Muscle layer of duodenum (tissue), 2 donors: ENCODE results near the gene IP6K1.

ENCODE experiments used
- H3K27ac ChIP-seq: one replicate; pipeline ENCODE4 v1.7.0; 2013; ENCODE audit warnings: mild to moderate bottlenecking, low read length
- H3K27me3 ChIP-seq: one replicate; pipeline ENCODE4 v1.7.0; 2013; ENCODE audit warnings: low read depth, mild to moderate bottlenecking, control low read depth, low read length
- H3K36me3 ChIP-seq, 2 donors: one replicate each; pipeline ENCODE4 v1.7.0; 2013; ENCODE audit warnings: low read length in 2 of 2, control low read depth in 1 of 2, mild to moderate bottlenecking in 1 of 2; ENCODE audit not compliant: insufficient read depth in 2 of 2, control insufficient read depth in 1 of 2
- H3K4me1 ChIP-seq, 2 donors: one replicate each; pipeline ENCODE4 v1.7.0; 2013; ENCODE audit warnings: low read length in 2 of 2, mild to moderate bottlenecking in 2 of 2, control low read depth in 1 of 2, moderate library complexity in 1 of 2; ENCODE audit not compliant: insufficient read depth in 2 of 2, control insufficient read depth in 1 of 2
- H3K4me3 ChIP-seq, 2 donors: one replicate each; pipeline ENCODE4 v1.7.0; 2013; ENCODE audit warnings: low read length in 2 of 2, low read depth in 1 of 2, mild to moderate bottlenecking in 1 of 2
- H3K9me3 ChIP-seq, 2 donors: one replicate each; pipeline ENCODE4 v1.7.0; 2013; ENCODE audit warnings: low read length in 2 of 2, control low read depth in 1 of 2, mild to moderate bottlenecking in 1 of 2; ENCODE audit not compliant: control insufficient read depth in 1 of 2
- donor health status: healthy.

Gene IP6K1

GRCh38 chr3:49804141-49805041 is 18.0 kb upstream of the IP6K1 start:
- Histone ChIP-seq H3K36me3 (peaks cover 7 to 11% of the 10 kb centered on the region in 2 donors), H3K4me1 (peaks cover 10 to 60% of the 10 kb centered on the region in 2 donors), H3K27ac (no peak overlapping the region), H3K9me3 (no peaks in the 10 kb centered on the region), H3K4me3 (peak overlapping the region; percentile 55 to 87), H3K27me3 (no peaks in the 10 kb centered on the region)

DNA sequence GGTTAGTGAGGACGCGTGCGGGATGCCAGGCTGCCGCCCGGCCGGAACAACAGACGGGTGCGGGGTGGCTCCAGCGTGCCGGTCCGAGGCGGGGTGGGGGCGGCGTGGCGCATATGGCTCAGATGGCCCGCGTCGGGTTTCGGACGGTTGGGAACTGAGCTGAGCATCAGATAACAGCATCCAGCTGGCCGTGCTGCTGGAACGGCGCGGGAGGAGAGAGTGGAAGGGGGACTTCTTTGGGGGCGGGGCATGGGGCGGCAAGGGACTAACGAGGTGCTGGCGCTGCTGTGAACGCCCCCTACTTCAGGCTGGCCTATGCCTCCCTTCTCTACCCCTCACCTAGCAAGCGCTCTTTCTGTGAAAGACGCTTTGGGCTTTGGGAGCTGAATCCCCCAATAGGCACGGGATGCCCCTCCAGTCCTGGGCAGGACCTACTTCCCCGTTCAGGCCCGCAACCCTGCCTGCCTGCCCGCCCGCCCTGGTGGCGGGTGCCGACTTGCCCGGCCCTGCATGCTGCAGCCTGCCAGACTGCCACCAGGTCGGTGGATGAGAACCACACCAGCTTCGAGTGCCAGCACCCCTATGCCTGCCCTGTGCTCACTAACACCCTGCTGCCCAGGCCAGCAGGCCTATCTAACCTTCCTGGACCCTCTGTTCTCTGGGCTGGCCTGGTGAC is 17.3 kb upstream of the IP6K1 start:
- H3K4me3 ChIP-seq = peak overlapping the region; percentile 55 to 87
- peaks cover 10 to 56% of the 10 kb centered on the region in 2 donors for H3K4me1 ChIP-seq
- H3K27me3 ChIP-seq = no peaks in the 10 kb centered on the region
- no peak overlapping the region for H3K27ac ChIP-seq
- no peaks in the 10 kb centered on the region for H3K9me3 ChIP-seq
- H3K36me3 ChIP-seq = peaks cover 3 to 4% of the 10 kb centered on the region in 2 donors

GRCh38 chr3:49802719-49803464 is 16.6 kb upstream of the IP6K1 start, which contains the start of gene INKA1:
Gene INKA1, plus strand, starts transcription at chr3:49803261. Its CDS starts 132 bp downstream, at chr3:49803393.
- Histone ChIP-seq H3K27me3 (no peaks in the 10 kb centered on the region), H3K4me3 (peak within 1 kb of the TSS; percentile 73 to 87), H3K4me1 (peaks cover 10 to 52% of the 10 kb centered on the region in 2 donors), H3K27ac (peak within 1 kb of the TSS; percentile 23), H3K9me3 (no peaks in the 10 kb centered on the region), H3K36me3 (no peaks in the 10 kb centered on the region)

- Histone ChIP-seq H3K36me3 (no peaks in the 10 kb centered on the region), H3K4me3 (no peak overlapping the region)
Observed at GRCh38 chr3:49801160-49801559, 14.8 kb upstream of the IP6K1 start.

GRCh38 chr3:49799761-49800160 is 13.4 kb upstream of the IP6K1 start, which contains the start of gene CDHR4:
Gene CDHR4, minus strand, starts transcription at chr3:49799873. Its CDS starts 61 bp downstream, at chr3:49799812.
- no peaks in the 10 kb centered on the region for H3K27me3 ChIP-seq
- no peaks in the 10 kb centered on the region for H3K36me3 ChIP-seq
- H3K4me1 ChIP-seq = peaks cover 0 to 22% of the 10 kb centered on the region in 2 donors
- H3K27ac ChIP-seq = no peak within 1 kb of the TSS
- H3K9me3 ChIP-seq = no peaks in the 10 kb centered on the region
- H3K4me3 ChIP-seq = no peak within 1 kb of the TSS

More at GRCh38 chr3:49801160-49801559, 14.8 kb upstream of the IP6K1 start:
- Histone ChIP-seq H3K27ac (no peak overlapping the region), H3K4me1 (peaks cover 0 to 34% of the 10 kb centered on the region in 2 donors), H3K27me3 (no peaks in the 10 kb centered on the region), H3K9me3 (no peaks in the 10 kb centered on the region)

DNA sequence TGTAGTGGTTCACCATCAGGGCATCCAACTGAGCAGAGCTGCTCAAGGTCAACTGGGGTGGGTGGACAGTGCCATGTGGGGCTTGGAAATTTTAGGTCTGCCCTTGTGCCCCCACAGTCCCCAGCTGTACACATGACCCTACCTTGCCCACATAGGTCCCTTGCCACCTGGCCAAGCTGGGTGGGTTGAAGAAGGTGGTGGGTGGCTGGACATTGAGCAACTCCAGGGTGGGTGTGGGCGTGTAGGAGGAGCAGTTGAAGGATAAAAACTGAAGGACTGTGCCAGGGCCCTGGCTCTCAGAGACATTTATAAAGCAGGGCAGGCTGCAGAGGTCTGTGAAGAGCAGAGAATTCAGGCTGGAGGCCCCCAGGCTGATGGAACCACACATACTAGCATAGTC is 12.8 kb upstream of the IP6K1 start:
- Histone ChIP-seq H3K4me1 (peaks cover 0 to 15% of the 10 kb centered on the region in 2 donors), H3K27me3 (no peaks in the 10 kb centered on the region), H3K9me3 (no peaks in the 10 kb centered on the region), H3K27ac (no peak overlapping the region), H3K4me3 (no peak overlapping the region), H3K36me3 (no peaks in the 10 kb centered on the region)

GRCh38 chr3:49794926-49795905 is 8.9 kb upstream of the IP6K1 start:
- H3K27me3 ChIP-seq = no peaks in the 10 kb centered on the region
- H3K27ac ChIP-seq = no peak overlapping the region
- no peaks in the 10 kb centered on the region for H3K9me3 ChIP-seq
- H3K4me1 ChIP-seq = peaks cover 0 to 3% of the 10 kb centered on the region in 2 donors
- H3K4me3 ChIP-seq = no peak overlapping the region
- no peaks in the 10 kb centered on the region for H3K36me3 ChIP-seq

DNA sequence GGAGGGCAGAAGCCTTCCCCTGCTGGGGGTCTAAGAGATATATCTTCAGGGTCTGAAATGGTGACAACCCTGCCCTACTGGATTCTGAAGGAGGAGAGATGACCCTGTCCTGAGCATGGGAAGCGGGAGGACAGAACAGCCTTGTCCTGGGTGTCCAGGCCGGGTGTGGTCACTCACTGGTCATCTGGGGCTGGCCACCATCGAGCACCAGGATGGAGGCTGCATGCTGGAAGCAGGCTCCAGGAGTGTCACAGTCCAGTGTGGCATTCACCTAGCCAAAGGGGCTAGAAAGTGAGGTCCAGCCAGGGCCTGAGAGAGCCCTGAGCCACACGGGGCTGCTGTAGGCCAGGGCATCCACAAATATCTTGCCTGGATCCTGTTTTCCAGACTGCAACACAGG is 8.1 kb upstream of the IP6K1 start:
- Histone ChIP-seq H3K4me1 (no peaks in the 10 kb centered on the region), H3K27me3 (no peaks in the 10 kb centered on the region), H3K9me3 (no peaks in the 10 kb centered on the region), H3K36me3 (no peaks in the 10 kb centered on the region), H3K27ac (no peak overlapping the region), H3K4me3 (no peak overlapping the region)

DNA sequence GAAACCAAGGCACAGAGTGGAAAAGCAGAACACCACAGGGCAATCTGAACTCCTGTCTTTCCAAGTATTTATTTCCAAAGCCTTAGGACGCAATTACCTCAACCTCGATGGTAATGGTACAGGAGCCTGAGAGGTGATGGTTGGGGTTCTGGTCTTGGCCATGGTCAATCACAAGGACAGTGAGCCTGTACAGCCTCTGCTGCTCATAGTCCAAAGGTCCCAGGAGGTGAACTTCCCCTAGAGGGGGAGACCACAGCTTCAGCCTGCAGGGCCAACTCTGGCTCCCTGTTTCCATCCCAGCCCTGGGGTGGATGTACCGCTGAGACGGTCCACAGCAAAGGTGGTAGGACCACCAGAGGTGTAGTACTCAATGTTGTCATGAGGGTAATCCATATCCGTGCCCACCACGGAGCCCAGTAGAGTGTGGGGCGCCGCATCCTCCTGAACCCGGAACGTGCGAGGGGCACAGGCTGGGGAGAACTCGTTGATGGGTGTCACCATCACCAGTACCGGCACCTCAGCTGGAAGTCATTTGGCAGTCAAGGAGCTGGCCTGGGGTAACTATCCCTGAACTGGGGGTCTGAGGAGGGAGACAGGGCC is 7.2 kb upstream of the IP6K1 start:
- H3K4me3 ChIP-seq = no peak overlapping the region

More for the DNA sequence above, 7.2 kb upstream of the IP6K1 start:
- no peaks in the 10 kb centered on the region for H3K4me1 ChIP-seq
- H3K27me3 ChIP-seq = no peaks in the 10 kb centered on the region
- H3K9me3 ChIP-seq = no peaks in the 10 kb centered on the region
- H3K36me3 ChIP-seq = no peaks in the 10 kb centered on the region
- no peak overlapping the region for H3K27ac ChIP-seq
